Inferior parietal cortex (tissue), 1 donor: Measurements from ENCODE around the gene CCKAR.
"Not testable (repeated sequence)": the region's sequence is repeated elsewhere in the genome, so short reads cannot be mapped to it uniquely, and the experiment has no call there.

ENCODE experiments used
- DNase-seq: peaks from one replicate; pipeline ENCODE4 v3.0.0-alpha.2; 2016; ENCODE audit errors: extremely low spot score

Gene CCKAR

GRCh38 chr4:26490111-26490959, at the start of gene CCKAR:
Gene CCKAR, minus strand, starts transcription at chr4:26490484. Its CDS starts 217 bp downstream, at chr4:26490267.
- DNase-seq, result no peak

GRCh38 chr4:26533685-26534084, 43.4 kb upstream of the CCKAR start:
- DNase-seq, result no peak

- DNase-seq, result no peak
These were observed 41.3 kb upstream of the CCKAR start for GRCh38 chr4:26531491-26532116.

- DNase-seq, result no peak
These were observed 39.8 kb upstream of the CCKAR start for GRCh38 chr4:26530099-26530498.

GRCh38 chr4:26529479-26529878, 39.2 kb upstream of the CCKAR start:
- DNase-seq, result no peak

- no peak for DNase-seq
These were observed 35.5 kb upstream of the CCKAR start for GRCh38 chr4:26525771-26526150.

- no peak for DNase-seq
These were observed 35.0 kb upstream of the CCKAR start for GRCh38 chr4:26525136-26525770.

- no peak for DNase-seq
These were observed 33.7 kb upstream of the CCKAR start for GRCh38 chr4:26524011-26524410.

- no peak for DNase-seq
These were observed 32.2 kb upstream of the CCKAR start for GRCh38 chr4:26522478-26522877.

- no peak for DNase-seq
These were observed 30.6 kb upstream of the CCKAR start for GRCh38 chr4:26520728-26521450.

GRCh38 chr4:26515936-26516335, 25.7 kb upstream of the CCKAR start:
- DNase-seq, result no peak

GRCh38 chr4:26510334-26510964, 20.2 kb upstream of the CCKAR start:
- DNase-seq, result no peak

GRCh38 chr4:26509681-26510333, 19.5 kb upstream of the CCKAR start:
- no peak for DNase-seq

- no peak for DNase-seq
These were observed 17.0 kb upstream of the CCKAR start for GRCh38 chr4:26507286-26507685.

GRCh38 chr4:26503844-26504243, 13.6 kb upstream of the CCKAR start:
- no peak for DNase-seq

GRCh38 chr4:26503427-26503826, 13.1 kb upstream of the CCKAR start:
- no peak for DNase-seq

GRCh38 chr4:26500565-26500999, 10.3 kb upstream of the CCKAR start:
- not testable (repeated sequence) for DNase-seq

GRCh38 chr4:26496207-26496783, 6.0 kb upstream of the CCKAR start:
- no peak for DNase-seq

- no peak for DNase-seq
These were observed 3.2 kb upstream of the CCKAR start for GRCh38 chr4:26493461-26493860.

- DNase-seq, result no peak
These were observed 1.3 kb upstream of the CCKAR start for GRCh38 chr4:26491449-26492170.
